ENCODE measurements around the gene PPP2R3B. TPM values are rescaled to one million over a fixed set of nuclear protein-coding genes. Genes with fewer than 3 reads are reported as not detected.
"Not testable (repeated sequence)": the region's sequence is repeated elsewhere in the genome, so short reads cannot be mapped to it uniquely, and the experiment has no call there.

The PPP2R3B gene
- total RNA-seq, 2 experiments from 2014 or later: 25.5 to 30.6 TPM

GRCh38 chrX:306614-307251 lies 80.0 kb downstream of the PPP2R3B start:
- DNase-seq, H3K4me1 Mint-ChIP-seq, H3K4me3 Mint-ChIP-seq, H3K27ac Mint-ChIP-seq, H3K9me3 Mint-ChIP-seq, H3K27me3 Mint-ChIP-seq: not testable (repeated sequence)
- H3K36me3 Mint-ChIP-seq: peaks cover 46% of the 10 kb centered on the region

GRCh38 chrX:305781-306613 lies 80.7 kb downstream of the PPP2R3B start:
- DNase-seq, H3K4me1 Mint-ChIP-seq: not testable (repeated sequence)

GRCh38 chrX:302975-303374 lies 83.7 kb downstream of the PPP2R3B start:
- peaks cover 57% of the 10 kb centered on the region for H3K36me3 Mint-ChIP-seq
- no peak for DNase-seq
- H3K9me3 Mint-ChIP-seq: peaks cover 2% of the 10 kb centered on the region
- H3K4me1 Mint-ChIP-seq: no peaks in the 10 kb centered on the region
- H3K27ac Mint-ChIP-seq: no peak overlapping the region
- H3K4me3 Mint-ChIP-seq: no peak overlapping the region
- no peaks in the 10 kb centered on the region for H3K27me3 Mint-ChIP-seq

More at GRCh38 chrX:305781-306613, 80.7 kb downstream of the PPP2R3B start:
- not testable (repeated sequence) for H3K9me3 Mint-ChIP-seq, H3K27ac Mint-ChIP-seq, H3K27me3 Mint-ChIP-seq, H3K4me3 Mint-ChIP-seq
- H3K36me3 Mint-ChIP-seq: peaks cover 50% of the 10 kb centered on the region

GRCh38 chrX:300334-300733 lies 86.4 kb downstream of the PPP2R3B start:
- no peaks in the 10 kb centered on the region for H3K4me1 Mint-ChIP-seq
- no peak for DNase-seq
- H3K36me3 Mint-ChIP-seq: peaks cover 45% of the 10 kb centered on the region
- no peaks in the 10 kb centered on the region for H3K27me3 Mint-ChIP-seq
- H3K27ac Mint-ChIP-seq: no peak overlapping the region
- peaks cover 2% of the 10 kb centered on the region for H3K9me3 Mint-ChIP-seq
- no peak overlapping the region for H3K4me3 Mint-ChIP-seq

GRCh38 chrX:298993-299392 lies 87.7 kb downstream of the PPP2R3B start:
- H3K4me3 Mint-ChIP-seq: no peak overlapping the region
- no peak overlapping the region for H3K27ac Mint-ChIP-seq
- H3K36me3 Mint-ChIP-seq: peaks cover 37% of the 10 kb centered on the region
- no peaks in the 10 kb centered on the region for H3K27me3 Mint-ChIP-seq
- H3K4me1 Mint-ChIP-seq: no peaks in the 10 kb centered on the region
- peaks cover 2% of the 10 kb centered on the region for H3K9me3 Mint-ChIP-seq
- no peak for DNase-seq

GRCh38 chrX:295136-295535 lies 91.6 kb downstream of the PPP2R3B start:
- peaks cover 44% of the 10 kb centered on the region for H3K36me3 Mint-ChIP-seq
- no peak overlapping the region for H3K27ac Mint-ChIP-seq
- H3K4me3 Mint-ChIP-seq: no peak overlapping the region
- H3K9me3 Mint-ChIP-seq: no peaks in the 10 kb centered on the region
- no peak for DNase-seq
- no peaks in the 10 kb centered on the region for H3K4me1 Mint-ChIP-seq
- no peaks in the 10 kb centered on the region for H3K27me3 Mint-ChIP-seq

GRCh38 chrX:292900-293897 lies 93.5 kb downstream of the PPP2R3B start:
- H3K27ac Mint-ChIP-seq: no peak overlapping the region
- peaks cover 43% of the 10 kb centered on the region for H3K36me3 Mint-ChIP-seq
- DNase-seq: no peak
- H3K9me3 Mint-ChIP-seq: no peaks in the 10 kb centered on the region
- no peaks in the 10 kb centered on the region for H3K4me1 Mint-ChIP-seq
- H3K27me3 Mint-ChIP-seq: no peaks in the 10 kb centered on the region
- H3K4me3 Mint-ChIP-seq: no peak overlapping the region

GRCh38 chrX:291411-291901 lies 95.3 kb downstream of the PPP2R3B start:
- Mint-ChIP-seq H3K36me3 (peaks cover 43% of the 10 kb centered on the region), H3K4me1 (peaks cover 3% of the 10 kb centered on the region), H3K4me3 (no peak overlapping the region), H3K27me3 (no peaks in the 10 kb centered on the region), H3K9me3 (no peaks in the 10 kb centered on the region), H3K27ac (no peak overlapping the region)
- DNase-seq: no peak

- Mint-ChIP-seq H3K4me1 (peaks cover 7% of the 10 kb centered on the region), H3K9me3 (no peaks in the 10 kb centered on the region), H3K27ac (no peak overlapping the region), H3K4me3 (no peak overlapping the region), H3K27me3 (no peaks in the 10 kb centered on the region), H3K36me3 (peaks cover 39% of the 10 kb centered on the region)
- DNase-seq: no peak
Observed at GRCh38 chrX:290476-291166, 96.1 kb downstream of the PPP2R3B start.

- H3K9me3 Mint-ChIP-seq: no peaks in the 10 kb centered on the region
- H3K4me3 Mint-ChIP-seq: no peak overlapping the region
- H3K4me1 Mint-ChIP-seq: peaks cover 13% of the 10 kb centered on the region
- H3K27me3 Mint-ChIP-seq: no peaks in the 10 kb centered on the region
- H3K27ac Mint-ChIP-seq: no peak overlapping the region
- peaks cover 52% of the 10 kb centered on the region for H3K36me3 Mint-ChIP-seq
- no peak for DNase-seq
Observed at GRCh38 chrX:288561-288991, 98.1 kb downstream of the PPP2R3B start.

- Mint-ChIP-seq H3K4me1 (peaks cover 15% of the 10 kb centered on the region), H3K27ac (no peak overlapping the region), H3K4me3 (no peak overlapping the region), H3K36me3 (peaks cover 44% of the 10 kb centered on the region), H3K9me3 (no peaks in the 10 kb centered on the region), H3K27me3 (no peaks in the 10 kb centered on the region)
- DNase-seq: no peak
Observed at GRCh38 chrX:287670-288069, 99.0 kb downstream of the PPP2R3B start.

GRCh38 chrX:285076-285677 lies 101.5 kb downstream of the PPP2R3B start:
- Mint-ChIP-seq H3K27me3 (no peaks in the 10 kb centered on the region), H3K4me3 (no peak overlapping the region), H3K9me3 (no peaks in the 10 kb centered on the region), H3K4me1 (peaks cover 18% of the 10 kb centered on the region), H3K36me3 (peaks cover 25% of the 10 kb centered on the region), H3K27ac (no peak overlapping the region)
- no peak for DNase-seq
